Measurements from ENCODE around the gene GSDMA. TPM values are rescaled to one million over a fixed set of nuclear protein-coding genes. Genes with fewer than 3 reads are reported as not detected.

The GSDMA gene
- total and polyA plus RNA-seq, 4 donors = 0.26 to 0.91 (median 0.33) TPM; not detected in 1

GRCh38 chr17:39923836-39924690 lies 38.7 kb upstream of the GSDMA start:
- H3K36me3 ChIP-seq (ENCODE audit: control insufficient read depth in 4 of 4, insufficient read depth in 4 of 4, low read length in 4 of 4) = peaks cover 12 to 37% (median 23%) of the 10 kb centered on the region in 4 donors
- DNase-seq = peak in 2 of 3 donors; percentile 4 to 10
- WGBS, 2 donors = 69 to 87% methylated on average over 17 of the region's 17 CpGs
- no peak overlapping the region for H3K9ac ChIP-seq (ENCODE audit: insufficient read depth in 1 of 2, low read length in 2 of 2)
- ATAC-seq (ENCODE audit: insufficient read depth, low FRiP score) = no peak
- no peak overlapping the region for H3K4me3 ChIP-seq
- no peaks in the 10 kb centered on the region for H3K9me3 ChIP-seq (ENCODE audit: control insufficient read depth in 4 of 4, insufficient read depth in 3 of 4, low read length in 3 of 4)
- no peak for TF ChIP-seq CTCF (IDR thresholded peaks at IDR 0.05; ENCODE audit: control extremely low read depth, extremely low read depth)
- no peak overlapping the region for H3K27ac ChIP-seq (ENCODE audit: low read depth in 1 of 2, low read length in 1 of 2)
- H3K27me3 ChIP-seq (ENCODE audit: control insufficient read depth in 3 of 3, insufficient read depth in 3 of 3, low read length in 2 of 3) = no peaks in the 10 kb centered on the region
- peaks cover 0 to 35% (median 12%) of the 10 kb centered on the region in 5 donors for H3K4me1 ChIP-seq (ENCODE audit: control insufficient read depth in 5 of 5, insufficient read depth in 5 of 5, low read length in 5 of 5)

DNA sequence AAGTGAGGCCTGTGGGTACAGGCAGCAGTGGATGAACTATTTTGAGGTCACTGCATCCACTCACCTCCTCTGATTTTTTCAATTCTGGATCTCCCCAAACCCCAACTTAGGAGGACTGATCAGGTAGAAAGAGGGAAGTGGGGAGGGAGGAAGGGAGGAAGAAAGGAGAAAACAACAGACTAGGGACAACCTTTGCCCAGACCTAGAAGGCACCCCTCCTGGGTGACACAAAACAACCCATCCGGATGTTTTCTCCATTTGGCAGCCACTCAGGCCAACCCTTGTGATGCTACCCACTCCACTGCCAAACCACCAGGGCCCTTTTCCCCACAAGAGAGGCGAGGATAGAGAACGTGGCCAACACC lies 38.1 kb upstream of the GSDMA start:
- Histone ChIP-seq H3K27ac (ENCODE audit: low read depth in 1 of 2, low read length in 1 of 2) (no peak overlapping the region), H3K4me1 (ENCODE audit: control insufficient read depth in 5 of 5, insufficient read depth in 5 of 5, low read length in 5 of 5) (peaks cover 0 to 39% (median 12%) of the 10 kb centered on the region in 5 donors), H3K36me3 (ENCODE audit: control insufficient read depth in 4 of 4, insufficient read depth in 4 of 4, low read length in 4 of 4) (peaks cover 12 to 37% (median 23%) of the 10 kb centered on the region in 4 donors), H3K27me3 (ENCODE audit: control insufficient read depth in 3 of 3, insufficient read depth in 3 of 3, low read length in 2 of 3) (no peaks in the 10 kb centered on the region), H3K9me3 (ENCODE audit: control insufficient read depth in 4 of 4, insufficient read depth in 3 of 4, low read length in 3 of 4) (no peaks in the 10 kb centered on the region), H3K4me3 (no peak overlapping the region), H3K9ac (ENCODE audit: insufficient read depth in 1 of 2, low read length in 2 of 2) (no peak overlapping the region)
- TF ChIP-seq CTCF (IDR thresholded peaks at IDR 0.05; ENCODE audit: control extremely low read depth, extremely low read depth) = no peak
- DNase-seq (no peak), ATAC-seq (ENCODE audit: insufficient read depth, low FRiP score) (no peak)
- 64 to 74% methylated on average over 3 of the region's 3 CpGs for WGBS, 2 donors

- ATAC-seq (ENCODE audit: insufficient read depth, low FRiP score) (no peak), DNase-seq (no peak)
- peaks cover 0 to 39% (median 12%) of the 10 kb centered on the region in 5 donors for H3K4me1 ChIP-seq (ENCODE audit: control insufficient read depth in 5 of 5, insufficient read depth in 5 of 5, low read length in 5 of 5)
- no peak overlapping the region for H3K4me3 ChIP-seq
- H3K9ac ChIP-seq (ENCODE audit: insufficient read depth in 1 of 2, low read length in 2 of 2) = peak overlapping the region in 1 of 2 donors; percentile 77
- WGBS, 2 donors = 84% methylated on average over 11 of the region's 11 CpGs
- TF ChIP-seq CTCF (IDR thresholded peaks at IDR 0.05; ENCODE audit: control extremely low read depth, extremely low read depth) = no peak
- H3K36me3 ChIP-seq (ENCODE audit: control insufficient read depth in 4 of 4, insufficient read depth in 4 of 4, low read length in 4 of 4) = peaks cover 12 to 30% (median 21%) of the 10 kb centered on the region in 4 donors
- no peaks in the 10 kb centered on the region for H3K9me3 ChIP-seq (ENCODE audit: control insufficient read depth in 4 of 4, insufficient read depth in 3 of 4, low read length in 3 of 4)
- peak overlapping the region in 1 of 2 donors; percentile 12 for H3K27ac ChIP-seq (ENCODE audit: low read depth in 1 of 2, low read length in 1 of 2)
- no peaks in the 10 kb centered on the region for H3K27me3 ChIP-seq (ENCODE audit: control insufficient read depth in 3 of 3, insufficient read depth in 3 of 3, low read length in 2 of 3)
These were observed 37.3 kb upstream of the GSDMA start for GRCh38 chr17:39925282-39926134.

Measured in lung (tissue), 12 donors.